Measurements from ENCODE around the gene AK3.

AK3 gene

GRCh38 chr9:4732890-4733289 lies 8.1 kb downstream of the AK3 start:
- Histone ChIP-seq H3K4me3 (ENCODE audit: low read length) (no peak overlapping the region), H3K27me3 (ENCODE audit: control insufficient read depth, insufficient read depth, low read length) (no peaks in the 10 kb centered on the region), H3K27ac (ENCODE audit: low read length) (no peak overlapping the region), H3K4me1 (ENCODE audit: control insufficient read depth, insufficient read depth, low read length) (no peaks in the 10 kb centered on the region; the same call in 1 of the 2 replicates), H3K9me3 (ENCODE audit: control insufficient read depth, insufficient read depth, low read length) (no peaks in the 10 kb centered on the region), H3K36me3 (ENCODE audit: control insufficient read depth, insufficient read depth, low read length) (no peaks in the 10 kb centered on the region)
- no CpG with 5 or more reads among the region's 1 CpG for WGBS (ENCODE audit: insufficient coverage, insufficient read length)
- no peak for DNase-seq (ENCODE audit: low read depth, low spot score)

DNA sequence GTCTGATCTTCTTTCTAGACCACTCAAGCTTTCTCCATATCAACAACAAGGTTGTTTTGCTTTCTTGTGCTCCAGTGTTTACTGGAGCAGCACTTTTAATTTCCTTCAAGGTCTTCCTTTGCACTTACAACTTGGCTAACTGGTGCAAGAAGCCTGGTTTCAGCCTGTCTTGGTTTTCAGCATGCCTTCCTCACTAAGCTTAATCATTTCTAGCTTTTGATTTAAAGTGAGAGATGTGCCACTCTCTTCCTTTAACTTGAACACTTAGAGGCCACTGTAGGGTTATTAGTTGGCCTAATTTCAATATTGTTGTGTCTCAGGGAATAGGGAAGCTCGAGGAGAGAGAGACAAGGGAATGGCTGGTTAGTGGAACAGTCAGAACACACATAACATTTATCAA lies 13.4 kb downstream of the AK3 start:
- no peak overlapping the region for H3K27ac ChIP-seq (ENCODE audit: low read length)
- no CpG with 5 or more reads among the region's 1 CpG for WGBS (ENCODE audit: insufficient coverage, insufficient read length)
- DNase-seq (ENCODE audit: low read depth, low spot score), result no peak
- H3K27me3 ChIP-seq (ENCODE audit: control insufficient read depth, insufficient read depth, low read length), result no peaks in the 10 kb centered on the region
- no peaks in the 10 kb centered on the region for H3K4me1 ChIP-seq (ENCODE audit: control insufficient read depth, insufficient read depth, low read length)
- no peak overlapping the region for H3K4me3 ChIP-seq (ENCODE audit: low read length)
- no peaks in the 10 kb centered on the region for H3K9me3 ChIP-seq (ENCODE audit: control insufficient read depth, insufficient read depth, low read length)
- H3K36me3 ChIP-seq (ENCODE audit: control insufficient read depth, insufficient read depth, low read length), result no peaks in the 10 kb centered on the region

GRCh38 chr9:4725706-4726442 lies 15.1 kb downstream of the AK3 start:
- Histone ChIP-seq H3K9me3 (ENCODE audit: control insufficient read depth, insufficient read depth, low read length) (no peaks in the 10 kb centered on the region), H3K4me3 (ENCODE audit: low read length) (no peak overlapping the region), H3K27me3 (ENCODE audit: control insufficient read depth, insufficient read depth, low read length) (no peaks in the 10 kb centered on the region), H3K27ac (ENCODE audit: low read length) (no peak overlapping the region), H3K36me3 (ENCODE audit: control insufficient read depth, insufficient read depth, low read length) (no peaks in the 10 kb centered on the region), H3K4me1 (ENCODE audit: control insufficient read depth, insufficient read depth, low read length) (no peaks in the 10 kb centered on the region)
- no CpG with 5 or more reads among the region's 7 CpGs for WGBS (ENCODE audit: insufficient coverage, insufficient read length)
- DNase-seq (ENCODE audit: low read depth, low spot score), result no peak

DNA sequence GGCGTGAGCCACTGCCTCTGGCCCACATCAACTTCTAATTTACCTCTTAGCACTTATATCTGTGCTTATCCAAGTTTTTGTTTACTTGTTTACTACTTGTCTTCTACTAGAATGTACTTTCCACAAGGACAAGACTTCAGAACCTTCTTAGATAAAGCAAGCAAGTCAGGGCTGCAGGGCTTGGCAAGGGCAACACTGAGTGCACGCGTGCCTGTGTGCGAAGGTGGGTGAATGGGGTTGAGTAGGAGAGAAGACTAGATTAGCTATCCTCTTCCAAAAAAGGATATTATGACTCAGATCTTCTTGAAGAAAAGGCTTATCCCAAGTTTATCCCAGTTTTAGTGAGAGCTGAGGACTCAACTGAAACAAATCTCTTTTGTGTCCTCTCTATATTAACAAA lies 19.3 kb downstream of the AK3 start:
- no CpG with 5 or more reads among the region's 4 CpGs for WGBS (ENCODE audit: insufficient coverage, insufficient read length)
- H3K4me1 ChIP-seq (ENCODE audit: control insufficient read depth, insufficient read depth, low read length), result no peaks in the 10 kb centered on the region

GRCh38 chr9:4718911-4719310 lies 22.1 kb downstream of the AK3 start:
- no CpG with 5 or more reads among the region's 6 CpGs for WGBS (ENCODE audit: insufficient coverage, insufficient read length)
- H3K36me3 ChIP-seq (ENCODE audit: control insufficient read depth, insufficient read depth, low read length), result peaks cover 8% of the 10 kb centered on the region; the same call in 1 of the 2 replicates
- DNase-seq (ENCODE audit: low read depth, low spot score), result no peak

More for the DNA sequence above, 19.3 kb downstream of the AK3 start:
- no peaks in the 10 kb centered on the region for H3K27me3 ChIP-seq (ENCODE audit: control insufficient read depth, insufficient read depth, low read length)
- no peak overlapping the region for H3K4me3 ChIP-seq (ENCODE audit: low read length)
- no peak for DNase-seq (ENCODE audit: low read depth, low spot score)
- H3K27ac ChIP-seq (ENCODE audit: low read length), result no peak overlapping the region
- H3K36me3 ChIP-seq (ENCODE audit: control insufficient read depth, insufficient read depth, low read length), result peaks cover 6% of the 10 kb centered on the region; the same call in 1 of the 2 replicates
- no peaks in the 10 kb centered on the region for H3K9me3 ChIP-seq (ENCODE audit: control insufficient read depth, insufficient read depth, low read length)

DNA sequence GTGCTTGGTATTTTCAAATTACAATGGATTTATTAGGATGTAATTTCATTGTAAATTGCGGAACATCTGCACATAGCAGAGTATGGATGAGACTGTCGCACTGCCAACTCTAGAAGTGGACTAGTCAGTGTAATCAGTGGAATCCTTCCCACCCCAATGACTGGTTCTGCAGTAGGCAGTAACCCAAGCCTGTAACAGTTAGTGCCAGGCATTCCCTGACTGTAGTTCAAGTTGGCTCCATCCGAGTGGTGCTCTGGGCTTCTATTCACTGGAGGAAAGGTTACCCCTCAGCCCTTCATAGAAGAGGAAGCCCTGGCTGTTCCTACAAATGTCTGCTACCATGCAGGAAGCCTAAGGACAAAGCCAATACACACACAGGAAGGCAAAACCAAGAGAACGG lies 23.2 kb downstream of the AK3 start:
- Histone ChIP-seq H3K36me3 (ENCODE audit: control insufficient read depth, insufficient read depth, low read length) (peaks cover 8% of the 10 kb centered on the region; the same call in 1 of the 2 replicates), H3K4me3 (ENCODE audit: low read length) (no peak overlapping the region), H3K27ac (ENCODE audit: low read length) (no peak overlapping the region), H3K9me3 (ENCODE audit: control insufficient read depth, insufficient read depth, low read length) (no peaks in the 10 kb centered on the region), H3K4me1 (ENCODE audit: control insufficient read depth, insufficient read depth, low read length) (no peaks in the 10 kb centered on the region), H3K27me3 (ENCODE audit: control insufficient read depth, insufficient read depth, low read length) (no peaks in the 10 kb centered on the region)
- no CpG with 5 or more reads among the region's 4 CpGs for WGBS (ENCODE audit: insufficient coverage, insufficient read length)
- DNase-seq (ENCODE audit: low read depth, low spot score), result no peak

More at GRCh38 chr9:4718911-4719310, 22.1 kb downstream of the AK3 start:
- Histone ChIP-seq H3K27ac (ENCODE audit: low read length) (no peak overlapping the region), H3K4me1 (ENCODE audit: control insufficient read depth, insufficient read depth, low read length) (no peaks in the 10 kb centered on the region), H3K4me3 (ENCODE audit: low read length) (no peak overlapping the region), H3K9me3 (ENCODE audit: control insufficient read depth, insufficient read depth, low read length) (no peaks in the 10 kb centered on the region), H3K27me3 (ENCODE audit: control insufficient read depth, insufficient read depth, low read length) (no peaks in the 10 kb centered on the region)

- DNase-seq (ENCODE audit: low read depth, low spot score), result no peak
- no CpG with 5 or more reads among the region's 1 CpG for WGBS (ENCODE audit: insufficient coverage, insufficient read length)
- peaks cover 8% of the 10 kb centered on the region; the same call in 1 of the 2 replicates for H3K36me3 ChIP-seq (ENCODE audit: control insufficient read depth, insufficient read depth, low read length)
Observed at GRCh38 chr9:4716163-4716562, 24.8 kb downstream of the AK3 start.

GRCh38 chr9:4714266-4715016 lies 26.6 kb downstream of the AK3 start:
- WGBS (ENCODE audit: insufficient coverage, insufficient read length), result no CpG with 5 or more reads among the region's 9 CpGs
- H3K27ac ChIP-seq (ENCODE audit: low read length), result no peak overlapping the region
- H3K27me3 ChIP-seq (ENCODE audit: control insufficient read depth, insufficient read depth, low read length), result no peaks in the 10 kb centered on the region
- peaks cover 8% of the 10 kb centered on the region; the same call in 1 of the 2 replicates for H3K36me3 ChIP-seq (ENCODE audit: control insufficient read depth, insufficient read depth, low read length)
- H3K4me3 ChIP-seq (ENCODE audit: low read length), result no peak overlapping the region
- H3K9me3 ChIP-seq (ENCODE audit: control insufficient read depth, insufficient read depth, low read length), result no peaks in the 10 kb centered on the region
- no peak for DNase-seq (ENCODE audit: low read depth, low spot score)
- H3K4me1 ChIP-seq (ENCODE audit: control insufficient read depth, insufficient read depth, low read length), result no peaks in the 10 kb centered on the region

More at GRCh38 chr9:4716163-4716562, 24.8 kb downstream of the AK3 start:
- Histone ChIP-seq H3K4me1 (ENCODE audit: control insufficient read depth, insufficient read depth, low read length) (no peaks in the 10 kb centered on the region), H3K27me3 (ENCODE audit: control insufficient read depth, insufficient read depth, low read length) (no peaks in the 10 kb centered on the region), H3K9me3 (ENCODE audit: control insufficient read depth, insufficient read depth, low read length) (no peaks in the 10 kb centered on the region), H3K27ac (ENCODE audit: low read length) (no peak overlapping the region), H3K4me3 (ENCODE audit: low read length) (no peak overlapping the region)

DNA sequence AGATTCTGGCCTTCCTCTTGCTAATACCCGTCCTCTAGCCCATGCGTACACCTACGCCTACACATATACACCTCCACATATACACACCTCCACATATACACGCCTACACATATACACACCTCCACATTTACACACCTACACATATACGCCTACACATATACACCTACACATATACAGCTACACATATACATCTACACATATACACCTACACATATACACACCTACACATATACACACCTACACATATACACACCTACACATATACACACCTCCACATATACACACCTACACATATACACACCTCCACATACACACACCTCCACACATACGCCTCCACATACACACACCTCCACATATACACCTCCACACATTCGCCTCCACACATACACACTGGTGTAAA lies 27.2 kb downstream of the AK3 start:
- DNase-seq (ENCODE audit: low read depth, low spot score), result no peak
- Histone ChIP-seq H3K9me3 (ENCODE audit: control insufficient read depth, insufficient read depth, low read length) (no peaks in the 10 kb centered on the region), H3K27me3 (ENCODE audit: control insufficient read depth, insufficient read depth, low read length) (no peaks in the 10 kb centered on the region), H3K4me3 (ENCODE audit: low read length) (no peak overlapping the region), H3K27ac (ENCODE audit: low read length) (no peak overlapping the region), H3K4me1 (ENCODE audit: control insufficient read depth, insufficient read depth, low read length) (no peaks in the 10 kb centered on the region), H3K36me3 (ENCODE audit: control insufficient read depth, insufficient read depth, low read length) (peaks cover 8% of the 10 kb centered on the region; the same call in 1 of the 2 replicates)
- WGBS (ENCODE audit: insufficient coverage, insufficient read length), result 100% methylated on average over 4 of the region's 7 CpGs

GRCh38 chr9:4709380-4709779 lies 31.6 kb downstream of the AK3 start:
- no peaks in the 10 kb centered on the region for H3K27me3 ChIP-seq (ENCODE audit: control insufficient read depth, insufficient read depth, low read length)
- peaks cover 3% of the 10 kb centered on the region; the same call in 1 of the 2 replicates for H3K36me3 ChIP-seq (ENCODE audit: control insufficient read depth, insufficient read depth, low read length)
- DNase-seq (ENCODE audit: low read depth, low spot score), result no peak
- no peak overlapping the region for H3K4me3 ChIP-seq (ENCODE audit: low read length)
- H3K9me3 ChIP-seq (ENCODE audit: control insufficient read depth, insufficient read depth, low read length), result no peaks in the 10 kb centered on the region
- H3K4me1 ChIP-seq (ENCODE audit: control insufficient read depth, insufficient read depth, low read length), result no peaks in the 10 kb centered on the region
- no peak overlapping the region for H3K27ac ChIP-seq (ENCODE audit: low read length)

All from iPS DF 6.9 (cell line).